Testis (tissue), 2 donors: ENCODE measurements around the gene AQP9.

Experiments
- POLR2A ChIP-seq: fragments of 450-650 bp; IDR thresholded peaks from one replicate; pipeline ENCODE4 v1.6.1; 2017; ENCODE audit warnings: antibody characterized with exemption, mild to moderate bottlenecking, moderate library complexity
- TF ChIP-seq, protein P1 (sequence below), 3 experiments: fragments of 450-650 bp in 2 of 3; fragments of 200-600 bp in 1 of 3; sonication (generic) in 1 of 3; IDR thresholded peaks; one replicate each; pipeline ENCODE4 v1.5.1; 2016 to 2019; ENCODE audit warnings: antibody characterized with exemption in 3 of 3, mild to moderate bottlenecking in 2 of 3, moderate library complexity in 1 of 3

- TF ChIP-seq, protein P1, sequence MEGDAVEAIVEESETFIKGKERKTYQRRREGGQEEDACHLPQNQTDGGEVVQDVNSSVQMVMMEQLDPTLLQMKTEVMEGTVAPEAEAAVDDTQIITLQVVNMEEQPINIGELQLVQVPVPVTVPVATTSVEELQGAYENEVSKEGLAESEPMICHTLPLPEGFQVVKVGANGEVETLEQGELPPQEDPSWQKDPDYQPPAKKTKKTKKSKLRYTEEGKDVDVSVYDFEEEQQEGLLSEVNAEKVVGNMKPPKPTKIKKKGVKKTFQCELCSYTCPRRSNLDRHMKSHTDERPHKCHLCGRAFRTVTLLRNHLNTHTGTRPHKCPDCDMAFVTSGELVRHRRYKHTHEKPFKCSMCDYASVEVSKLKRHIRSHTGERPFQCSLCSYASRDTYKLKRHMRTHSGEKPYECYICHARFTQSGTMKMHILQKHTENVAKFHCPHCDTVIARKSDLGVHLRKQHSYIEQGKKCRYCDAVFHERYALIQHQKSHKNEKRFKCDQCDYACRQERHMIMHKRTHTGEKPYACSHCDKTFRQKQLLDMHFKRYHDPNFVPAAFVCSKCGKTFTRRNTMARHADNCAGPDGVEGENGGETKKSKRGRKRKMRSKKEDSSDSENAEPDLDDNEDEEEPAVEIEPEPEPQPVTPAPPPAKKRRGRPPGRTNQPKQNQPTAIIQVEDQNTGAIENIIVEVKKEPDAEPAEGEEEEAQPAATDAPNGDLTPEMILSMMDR (IDR thresholded peaks at IDR 0.05), result no peak
- TF ChIP-seq POLR2A, result no peak
These were observed 33.4 kb downstream of the AQP9 start for GRCh38 chr15:58171476-58172061.
